GM23338 (cell line): Measurements from ENCODE around the gene ANKIB1. TPM values are rescaled to one million over a fixed set of nuclear protein-coding genes. Genes with fewer than 3 reads are reported as not detected.
A peak's percentile ranks its signal among the peaks of the same experiment; 100 is the strongest.

ENCODE experiments used
- ATAC-seq: fragments of 200-7000 bp; cut with Tn5 transposase; 3 replicates; pipeline ENCODE4 v1.9.1; 2020
- DNase-seq: peaks from one replicate; pipeline ENCODE4 v3.0.0-alpha.2; 2015; ENCODE audit warnings: low spot score
- H2AFZ ChIP-seq: fragments of 200-600 bp; sonication (generic); 2 replicates; pipeline ENCODE4 v1.8.0; 2016; ENCODE audit warnings: antibody characterized with exemption, mild to moderate bottlenecking, moderate library complexity
- H3F3A ChIP-seq: fragments of 200-600 bp; sonication (generic); replicated peaks from 2 replicates; pipeline ENCODE4 v1.8.0; 2017; ENCODE audit warnings: antibody characterized with exemption, mixed run types, low read depth
- H3K27ac ChIP-seq: fragments of 200-600 bp; sonication (generic); 2 replicates; pipeline ENCODE4 v1.6.1; 2016; ENCODE audit warnings: low read depth
- H3K27me3 ChIP-seq: fragments of 200-600 bp; sonication (generic); 2 replicates; pipeline ENCODE4 v1.8.0; 2016; ENCODE audit warnings: mild to moderate bottlenecking, mixed run types, moderate library complexity; ENCODE audit not compliant: insufficient read depth
- H3K36me3 ChIP-seq: fragments of 200-600 bp; sonication (generic); 2 replicates; pipeline ENCODE4 v1.8.0; 2016; ENCODE audit warnings: mild to moderate bottlenecking; ENCODE audit not compliant: insufficient read depth
- H3K4me1 ChIP-seq: fragments of 200-600 bp; sonication (generic); 2 replicates; pipeline ENCODE4 v1.8.0; 2016; ENCODE audit warnings: mild to moderate bottlenecking, moderate library complexity; ENCODE audit not compliant: insufficient read depth
- H3K4me2 ChIP-seq: fragments of 200-600 bp; sonication (generic); 2 replicates; pipeline ENCODE4 v1.7.1; 2017; ENCODE audit warnings: mixed run types
- H3K4me3 ChIP-seq: fragments of 200-600 bp; sonication (generic); 2 replicates; pipeline ENCODE4 v1.6.1; 2016; ENCODE audit warnings: mixed run types
- H3K79me2 ChIP-seq: fragments of 200-600 bp; sonication (generic); replicated peaks from 2 replicates; pipeline ENCODE4 v1.8.0; 2017; ENCODE audit warnings: mild to moderate bottlenecking; ENCODE audit not compliant: insufficient read depth
- H3K9me2 ChIP-seq: fragments of 200-600 bp; sonication (generic); 2 replicates; pipeline ENCODE4 v1.8.0; 2017; ENCODE audit not compliant: insufficient read depth
- H4K20me1 ChIP-seq: fragments of 200-600 bp; sonication (generic); replicated peaks from 2 replicates; pipeline ENCODE4 v1.8.0; 2017; ENCODE audit warnings: mild to moderate bottlenecking; ENCODE audit not compliant: insufficient read depth
- H3K27ac Mint-ChIP-seq: 2 replicates; pipeline ENCODE4 v1.8.0; 2020; ENCODE audit warnings: inconsistent platforms, mild to moderate bottlenecking, moderate library complexity, mixed read lengths
- H3K27me3 Mint-ChIP-seq: 3 replicates; pipeline ENCODE4 v1.8.0; 2022; ENCODE audit warnings: low read depth, mild to moderate bottlenecking, moderate library complexity, mixed read lengths, inconsistent platforms; ENCODE audit not compliant: insufficient read depth, poor library complexity
- H3K36me3 Mint-ChIP-seq: 3 replicates; pipeline ENCODE4 v1.8.0; 2021; ENCODE audit warnings: low read depth, mild to moderate bottlenecking, inconsistent platforms, moderate library complexity, mixed read lengths
- H3K4me1 Mint-ChIP-seq: 3 replicates; pipeline ENCODE4 v1.8.0; 2020; ENCODE audit warnings: mild to moderate bottlenecking, inconsistent platforms, mixed read lengths
- H3K4me3 Mint-ChIP-seq: 3 replicates; pipeline ENCODE4 v1.8.0; 2021; ENCODE audit warnings: moderate library complexity, mild to moderate bottlenecking, inconsistent platforms, mixed read lengths
- H3K9me3 Mint-ChIP-seq: 3 replicates; pipeline ENCODE4 v1.8.0; 2020; ENCODE audit warnings: moderate library complexity, mild to moderate bottlenecking, inconsistent platforms, mixed read lengths
- EZH2 ChIP-seq: fragments of 200-600 bp; sonication (generic); IDR thresholded peaks from one replicate; pipeline ENCODE4 v1.8.0; 2017; ENCODE audit warnings: antibody characterized with exemption, mild to moderate bottlenecking, low read depth; ENCODE audit not compliant: unreplicated experiment
- ZNF331 ChIP-seq: fragments of 250-450 bp; sonication (Bioruptor Pico); IDR thresholded peaks from 2 replicates; pipeline ENCODE4 v1.5.0; 2020; ENCODE audit warnings: low read depth, mild to moderate bottlenecking, moderate library complexity
- polyA plus RNA-seq: library from polyadenylated mRNA; unstranded; fragments of >200 nt; fragmentation: Nextera tagmentation; extraction: Ambion mirVana; gene quantifications from 2 replicates; pipeline ENCODE4 v1.2.1, GENCODE V29; 2016
- total RNA-seq: library from RNA; depleted of rRNA; stranded (reverse); fragments of >200 nt; shearing (Covaris generic); gene quantifications from 2 replicates; pipeline ENCODE4 v1.2.3, GENCODE V29; 2014
- TF ChIP-seq, protein P1 (sequence below): fragments of 250-450 bp; sonication (Bioruptor Pico); IDR thresholded peaks from 2 replicates; pipeline ENCODE4 v1.5.0; 2020; ENCODE audit warnings: mild to moderate bottlenecking, moderate library complexity
- TF ChIP-seq, protein P2 (sequence below), 2 experiments: fragments of 200-600 bp in 1 of 2; sonication (generic) in 1 of 2; conservative IDR thresholded peaks; 2 replicates each; pipeline versions ENCODE4 v1.5.1 to v1.6.1; 2016 to 2017; ENCODE audit warnings: antibody characterized with exemption in 2 of 2, low read depth in 2 of 2, mild to moderate bottlenecking in 2 of 2, moderate library complexity in 1 of 2

Gene ANKIB1
- total and polyA plus RNA-seq, 2 experiments from 2014 or later = 19.1 to 40.3 TPM

- TF ChIP-seq, protein P1, sequence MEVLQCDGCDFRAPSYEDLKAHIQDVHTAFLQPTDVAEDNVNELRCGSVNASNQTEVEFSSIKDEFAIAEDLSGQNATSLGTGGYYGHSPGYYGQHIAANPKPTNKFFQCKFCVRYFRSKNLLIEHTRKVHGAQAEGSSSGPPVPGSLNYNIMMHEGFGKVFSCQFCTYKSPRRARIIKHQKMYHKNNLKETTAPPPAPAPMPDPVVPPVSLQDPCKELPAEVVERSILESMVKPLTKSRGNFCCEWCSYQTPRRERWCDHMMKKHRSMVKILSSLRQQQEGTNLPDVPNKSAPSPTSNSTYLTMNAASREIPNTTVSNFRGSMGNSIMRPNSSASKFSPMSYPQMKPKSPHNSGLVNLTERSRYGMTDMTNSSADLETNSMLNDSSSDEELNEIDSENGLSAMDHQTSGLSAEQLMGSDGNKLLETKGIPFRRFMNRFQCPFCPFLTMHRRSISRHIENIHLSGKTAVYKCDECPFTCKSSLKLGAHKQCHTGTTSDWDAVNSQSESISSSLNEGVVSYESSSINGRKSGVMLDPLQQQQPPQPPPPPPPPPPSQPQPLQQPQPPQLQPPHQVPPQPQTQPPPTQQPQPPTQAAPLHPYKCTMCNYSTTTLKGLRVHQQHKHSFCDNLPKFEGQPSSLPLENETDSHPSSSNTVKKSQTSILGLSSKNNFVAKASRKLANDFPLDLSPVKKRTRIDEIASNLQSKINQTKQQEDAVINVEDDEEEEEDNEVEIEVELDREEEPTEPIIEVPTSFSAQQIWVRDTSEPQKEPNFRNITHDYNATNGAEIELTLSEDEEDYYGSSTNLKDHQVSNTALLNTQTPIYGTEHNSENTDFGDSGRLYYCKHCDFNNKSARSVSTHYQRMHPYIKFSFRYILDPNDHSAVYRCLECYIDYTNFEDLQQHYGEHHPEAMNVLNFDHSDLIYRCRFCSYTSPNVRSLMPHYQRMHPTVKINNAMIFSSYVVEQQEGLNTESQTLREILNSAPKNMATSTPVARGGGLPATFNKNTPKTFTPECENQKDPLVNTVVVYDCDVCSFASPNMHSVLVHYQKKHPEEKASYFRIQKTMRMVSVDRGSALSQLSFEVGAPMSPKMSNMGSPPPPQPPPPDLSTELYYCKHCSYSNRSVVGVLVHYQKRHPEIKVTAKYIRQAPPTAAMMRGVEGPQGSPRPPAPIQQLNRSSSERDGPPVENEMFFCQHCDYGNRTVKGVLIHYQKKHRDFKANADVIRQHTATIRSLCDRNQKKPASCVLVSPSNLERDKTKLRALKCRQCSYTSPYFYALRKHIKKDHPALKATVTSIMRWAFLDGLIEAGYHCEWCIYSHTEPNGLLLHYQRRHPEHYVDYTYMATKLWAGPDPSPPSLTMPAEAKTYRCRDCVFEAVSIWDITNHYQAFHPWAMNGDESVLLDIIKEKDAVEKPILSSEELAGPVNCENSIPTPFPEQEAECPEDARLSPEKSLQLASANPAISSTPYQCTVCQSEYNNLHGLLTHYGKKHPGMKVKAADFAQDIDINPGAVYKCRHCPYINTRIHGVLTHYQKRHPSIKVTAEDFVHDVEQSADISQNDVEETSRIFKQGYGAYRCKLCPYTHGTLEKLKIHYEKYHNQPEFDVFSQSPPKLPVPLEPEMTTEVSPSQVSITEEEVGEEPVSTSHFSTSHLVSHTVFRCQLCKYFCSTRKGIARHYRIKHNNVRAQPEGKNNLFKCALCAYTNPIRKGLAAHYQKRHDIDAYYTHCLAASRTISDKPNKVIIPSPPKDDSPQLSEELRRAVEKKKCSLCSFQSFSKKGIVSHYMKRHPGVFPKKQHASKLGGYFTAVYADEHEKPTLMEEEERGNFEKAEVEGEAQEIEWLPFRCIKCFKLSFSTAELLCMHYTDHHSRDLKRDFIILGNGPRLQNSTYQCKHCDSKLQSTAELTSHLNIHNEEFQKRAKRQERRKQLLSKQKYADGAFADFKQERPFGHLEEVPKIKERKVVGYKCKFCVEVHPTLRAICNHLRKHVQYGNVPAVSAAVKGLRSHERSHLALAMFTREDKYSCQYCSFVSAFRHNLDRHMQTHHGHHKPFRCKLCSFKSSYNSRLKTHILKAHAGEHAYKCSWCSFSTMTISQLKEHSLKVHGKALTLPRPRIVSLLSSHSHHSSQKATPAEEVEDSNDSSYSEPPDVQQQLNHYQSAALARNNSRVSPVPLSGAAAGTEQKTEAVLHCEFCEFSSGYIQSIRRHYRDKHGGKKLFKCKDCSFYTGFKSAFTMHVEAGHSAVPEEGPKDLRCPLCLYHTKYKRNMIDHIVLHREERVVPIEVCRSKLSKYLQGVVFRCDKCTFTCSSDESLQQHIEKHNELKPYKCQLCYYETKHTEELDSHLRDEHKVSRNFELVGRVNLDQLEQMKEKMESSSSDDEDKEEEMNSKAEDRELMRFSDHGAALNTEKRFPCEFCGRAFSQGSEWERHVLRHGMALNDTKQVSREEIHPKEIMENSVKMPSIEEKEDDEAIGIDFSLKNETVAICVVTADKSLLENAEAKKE = no peak
- TF ChIP-seq, protein P2, sequence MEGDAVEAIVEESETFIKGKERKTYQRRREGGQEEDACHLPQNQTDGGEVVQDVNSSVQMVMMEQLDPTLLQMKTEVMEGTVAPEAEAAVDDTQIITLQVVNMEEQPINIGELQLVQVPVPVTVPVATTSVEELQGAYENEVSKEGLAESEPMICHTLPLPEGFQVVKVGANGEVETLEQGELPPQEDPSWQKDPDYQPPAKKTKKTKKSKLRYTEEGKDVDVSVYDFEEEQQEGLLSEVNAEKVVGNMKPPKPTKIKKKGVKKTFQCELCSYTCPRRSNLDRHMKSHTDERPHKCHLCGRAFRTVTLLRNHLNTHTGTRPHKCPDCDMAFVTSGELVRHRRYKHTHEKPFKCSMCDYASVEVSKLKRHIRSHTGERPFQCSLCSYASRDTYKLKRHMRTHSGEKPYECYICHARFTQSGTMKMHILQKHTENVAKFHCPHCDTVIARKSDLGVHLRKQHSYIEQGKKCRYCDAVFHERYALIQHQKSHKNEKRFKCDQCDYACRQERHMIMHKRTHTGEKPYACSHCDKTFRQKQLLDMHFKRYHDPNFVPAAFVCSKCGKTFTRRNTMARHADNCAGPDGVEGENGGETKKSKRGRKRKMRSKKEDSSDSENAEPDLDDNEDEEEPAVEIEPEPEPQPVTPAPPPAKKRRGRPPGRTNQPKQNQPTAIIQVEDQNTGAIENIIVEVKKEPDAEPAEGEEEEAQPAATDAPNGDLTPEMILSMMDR (conservative IDR thresholded peaks at IDR 0.05; ENCODE audit: low read depth in 2 of 2) = no peak
Observed at GRCh38 chr7:92244808-92245486, 827 bp upstream of the ANKIB1 start (continued).

DNA sequence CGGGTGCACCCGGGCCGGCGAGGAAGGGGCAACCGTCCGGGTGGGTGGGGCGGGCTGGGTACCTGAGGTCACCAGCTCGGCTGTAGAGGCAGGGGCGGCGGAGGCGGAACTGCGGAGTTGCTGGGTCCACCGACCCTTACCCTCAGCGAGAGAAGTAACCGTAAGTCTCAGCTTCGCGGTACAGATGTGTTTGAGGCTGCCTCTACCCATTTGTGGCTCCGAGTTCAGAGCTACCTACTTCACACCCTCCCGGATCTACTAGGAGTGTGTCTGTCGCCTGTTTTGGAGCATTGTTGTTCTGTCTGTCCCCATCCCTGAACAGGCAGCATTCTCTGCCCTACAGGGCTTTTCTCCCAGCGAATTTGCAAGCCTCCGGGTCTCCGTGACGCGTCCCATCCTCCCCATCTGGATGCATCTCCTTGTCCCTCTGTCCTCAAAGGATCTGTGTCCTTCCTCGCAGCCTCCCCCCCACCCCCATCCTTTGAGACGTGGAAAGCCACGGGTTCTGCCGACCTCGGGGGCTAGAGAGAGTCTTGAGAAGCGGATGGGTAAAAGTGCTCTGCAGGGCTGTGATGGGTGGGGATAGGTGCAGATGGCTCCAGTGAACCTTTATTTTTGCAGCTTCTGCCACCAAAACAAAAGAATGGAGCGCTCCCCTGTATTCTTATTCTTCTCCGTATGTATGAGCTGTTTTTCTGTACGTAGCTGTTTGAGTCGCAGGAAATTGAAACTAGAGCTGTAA lies 757 bp downstream of the ANKIB1 start:
- Mint-ChIP-seq H3K27me3 (peaks cover 12% of the 10 kb centered on the region), H3K9me3 (no peaks in the 10 kb centered on the region), H3K36me3 (no peaks in the 10 kb centered on the region; the same call in 2 of the 3 replicates), H3K27ac (peak overlapping the region; percentile 83), H3K4me3 (peak overlapping the region; percentile 97), H3K4me1 (peaks cover 27% of the 10 kb centered on the region; the same call in 2 of the 3 replicates)
- Histone ChIP-seq H3K4me1 (peaks cover 19% of the 10 kb centered on the region), H4K20me1 (peaks cover 11% of the 10 kb centered on the region), H3K9me2 (no peaks in the 10 kb centered on the region), H3F3A (no peaks in the 10 kb centered on the region), H3K27me3 (no peaks in the 10 kb centered on the region), H3K36me3 (no peaks in the 10 kb centered on the region), H3K27ac (peak overlapping the region; percentile 85), H3K4me2 (peak overlapping the region; percentile 74), H2AFZ (peak overlapping the region; percentile 92), H3K4me3 (peak overlapping the region; percentile 94), H3K79me2 (peaks cover 77% of the 10 kb centered on the region)
- TF ChIP-seq ZNF331 (no peak), EZH2 (no peak)
- ATAC-seq (peak; percentile 78), DNase-seq (peak; percentile 77)
